CD14-positive monocyte (primary cell): ENCODE data around the gene AEBP1. TPM values are rescaled to one million over a fixed set of nuclear protein-coding genes. Genes with fewer than 3 reads are reported as not detected.

Source experiments
- DNase-seq, 3 donors: peaks; one replicate each; pipeline ENCODE4 v3.0.0-alpha.2; 2011 to 2022
- H2AFZ ChIP-seq: 2 replicates; pipeline ENCODE4 v1.6.0; 2012; ENCODE audit warnings: mild to moderate bottlenecking, low read depth, low read length, inconsistent platforms; ENCODE audit not compliant: insufficient read depth, poor library complexity, severe bottlenecking
- H3K27ac ChIP-seq, 2 donors: 1 replicate in 1 of 2; 2 replicates in 1 of 2; pipeline ENCODE4 v1.5.1; 2012 to 2013; ENCODE audit warnings: low read length in 2 of 2, control low read depth in 1 of 2, inconsistent platforms in 1 of 2, low read depth in 1 of 2, mild to moderate bottlenecking in 1 of 2
- H3K27me3 ChIP-seq, 2 donors: one replicate each; pipeline versions ENCODE4 v1.6.0 to v1.6.1; 2011 to 2013; ENCODE audit warnings: low read length in 2 of 2; ENCODE audit not compliant: control insufficient read depth in 2 of 2, insufficient read depth in 2 of 2
- H3K36me3 ChIP-seq, 2 donors: replicated peaks in 1 of 2; 1 replicate in 1 of 2; 2 replicates in 1 of 2; pipeline versions ENCODE4 v1.5.1 to v1.6.1; 2012 to 2013; ENCODE audit warnings: low read length in 2 of 2, control low read depth in 1 of 2, inconsistent platforms in 1 of 2, mild to moderate bottlenecking in 1 of 2; ENCODE audit not compliant: insufficient read depth in 2 of 2, control insufficient read depth in 1 of 2
- H3K4me1 ChIP-seq, 2 donors: 1 replicate in 1 of 2; 2 replicates in 1 of 2; pipeline versions ENCODE4 v1.5.1 to v1.6.1; 2012 to 2013; ENCODE audit warnings: low read length in 2 of 2, control low read depth in 1 of 2, inconsistent platforms in 1 of 2, mild to moderate bottlenecking in 1 of 2, moderate library complexity in 1 of 2; ENCODE audit not compliant: insufficient read depth in 2 of 2, control insufficient read depth in 1 of 2
- H3K4me2 ChIP-seq: replicated peaks from 2 replicates; pipeline ENCODE3; 2012; ENCODE audit warnings: low read length, moderate library complexity, mild to moderate bottlenecking; ENCODE audit not compliant: poor library complexity, severe bottlenecking; ENCODE audit errors: extremely low read depth
- H3K4me3 ChIP-seq, 3 experiments: fragments of 200-600 bp in 1 of 3; sonication (generic) in 1 of 3; replicated peaks in 1 of 3; 1 replicate in 2 of 3; 2 replicates in 1 of 3; pipeline ENCODE4 v1.5.1; 2011 to 2013; ENCODE audit warnings: low read length in 3 of 3, mild to moderate bottlenecking in 3 of 3, control low read depth in 2 of 3, low read depth in 2 of 3, inconsistent platforms in 1 of 3, moderate library complexity in 1 of 3
- H3K79me2 ChIP-seq: 2 replicates; pipeline ENCODE4 v1.6.0; 2012; ENCODE audit warnings: mild to moderate bottlenecking, control low read depth, inconsistent platforms, low read length, moderate library complexity; ENCODE audit not compliant: insufficient read depth
- H3K9ac ChIP-seq: 2 replicates; pipeline ENCODE4 v1.6.0; 2017; ENCODE audit warnings: low read length, mild to moderate bottlenecking; ENCODE audit not compliant: insufficient read depth, poor library complexity, severe bottlenecking
- H3K9me3 ChIP-seq, 2 donors: replicated peaks in 1 of 2; 1 replicate in 1 of 2; 2 replicates in 1 of 2; pipeline versions ENCODE4 v1.5.1 to v1.6.1; 2012 to 2013; ENCODE audit warnings: low read length in 2 of 2, control low read depth in 1 of 2; ENCODE audit not compliant: control insufficient read depth in 1 of 2, insufficient read depth in 1 of 2
- H4K20me1 ChIP-seq: 2 replicates; pipeline ENCODE4 v1.6.0; 2012; ENCODE audit warnings: mild to moderate bottlenecking, low read length, control low read depth, moderate library complexity; ENCODE audit not compliant: insufficient read depth
- H3K27ac Mint-ChIP-seq, 7 donors: one replicate each; pipeline ENCODE4 v1.8.0; 2020; ENCODE audit warnings: mild to moderate bottlenecking in 7 of 7, mixed read lengths in 7 of 7, moderate library complexity in 6 of 7, inconsistent platforms in 2 of 7
- H3K27me3 Mint-ChIP-seq, 3 donors: one replicate each; pipeline ENCODE4 v1.8.0; 2021 to 2022; ENCODE audit warnings: low read depth in 3 of 3, mild to moderate bottlenecking in 3 of 3, mixed read lengths in 3 of 3, moderate library complexity in 3 of 3, inconsistent platforms in 1 of 3
- H3K36me3 Mint-ChIP-seq, 2 donors: one replicate each; pipeline ENCODE4 v1.8.0; 2020; ENCODE audit warnings: mixed read lengths in 2 of 2, inconsistent platforms in 1 of 2, mild to moderate bottlenecking in 1 of 2
- H3K4me1 Mint-ChIP-seq: one replicate; pipeline ENCODE4 v1.8.0; 2020; ENCODE audit warnings: mild to moderate bottlenecking, mixed read lengths
- H3K4me3 Mint-ChIP-seq, 2 donors: one replicate each; pipeline ENCODE4 v1.8.0; 2020; ENCODE audit warnings: mild to moderate bottlenecking in 2 of 2, mixed read lengths in 2 of 2, moderate library complexity in 1 of 2
- H3K9me3 Mint-ChIP-seq, 7 donors: one replicate each; pipeline ENCODE4 v1.8.0; 2020 to 2022; ENCODE audit warnings: mixed read lengths in 7 of 7, mild to moderate bottlenecking in 6 of 7, moderate library complexity in 6 of 7, inconsistent platforms in 2 of 7
- WGBS: methylation state at CpG from one replicate; pipeline ENCODE4 v1.1.5; 2013; ENCODE audit warnings: missing lambda C conversion rate; ENCODE audit not compliant: insufficient coverage; 5-methylcytosine and 5-hydroxymethylcytosine counted together
- intact Hi-C, 2 donors: fragments of 100-400 bp; cut with micrococcal nuclease; formaldehyde crosslinking; loops; one replicate each; pipeline versions ENCODE4 v1.15.0 to v1.15.1; 2023
- polyA plus RNA-seq, 3 donors: library from polyadenylated mRNA; depleted of rRNA in 1 of 3; unstranded in 2 of 3; stranded (reverse) in 1 of 3; fragments of 300-500 nt in 2 of 3; fragments of >200 nt in 1 of 3; fragmentation: Illumina TruSeq in 2 of 3; gene quantifications; 1 replicate in 2 of 3; 2 replicates in 1 of 3; pipeline ENCODE4 v1.2.3, GENCODE V29; 2012 to 2021
- TF ChIP-seq, protein P1 (sequence below): fragments of 200-600 bp; IDR thresholded peaks from one replicate; pipeline ENCODE4 v1.8.0; 2022; ENCODE audit warnings: antibody characterized with exemption, mild to moderate bottlenecking

AEBP1 gene
- polyA plus RNA-seq, 3 donors, result 0.08 TPM; not detected in 2

DNA sequence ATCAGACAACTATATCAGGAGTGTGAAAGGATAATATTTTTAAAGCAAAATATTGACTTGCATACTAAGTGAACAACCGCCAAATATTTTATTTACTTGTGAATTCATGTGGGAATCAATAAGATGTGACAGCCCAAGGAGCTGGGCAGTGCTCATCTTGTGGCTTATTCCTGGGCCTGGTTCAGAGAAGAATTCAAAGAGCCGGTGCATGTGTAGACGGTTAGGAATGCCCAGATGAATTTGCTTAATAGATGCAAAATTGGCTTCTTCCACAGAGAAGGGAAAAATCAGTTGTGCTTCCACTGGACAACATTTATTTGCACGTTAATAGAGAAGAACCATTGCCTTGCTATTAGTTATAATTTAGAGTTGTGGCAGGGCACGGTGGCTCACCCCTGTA lies 32.6 kb downstream of the AEBP1 start:
- 94% methylated on average over 5 of the region's 5 CpGs for WGBS
- no peaks in the 10 kb centered on the region for H3K9me3 ChIP-seq
- Mint-ChIP-seq H3K4me3 (no peak overlapping the region), H3K27ac (no peak overlapping the region), H3K36me3 (no peaks in the 10 kb centered on the region), H3K27me3 (peaks cover 3 to 8% (median 5%) of the 10 kb centered on the region in 3 donors), H3K9me3 (no peaks in the 10 kb centered on the region), H3K4me1 (no peaks in the 10 kb centered on the region)
- no peaks in the 10 kb centered on the region for H3K36me3 ChIP-seq
- H3K4me2 ChIP-seq, result no peak overlapping the region
- H3K9ac ChIP-seq, result no peak overlapping the region
- no peak for DNase-seq
- H3K27ac ChIP-seq, result no peak overlapping the region
- H3K4me1 ChIP-seq, result no peaks in the 10 kb centered on the region
- no peaks in the 10 kb centered on the region for H4K20me1 ChIP-seq
- intact Hi-C loops, result loop anchor here in 1 of 2 donors (10.0 kb wide), 1 partner anchor 58 kb away; no protein-coding TSS in a partner anchor
- H3K27me3 ChIP-seq, result no peaks in the 10 kb centered on the region
- TF ChIP-seq, protein P1, sequence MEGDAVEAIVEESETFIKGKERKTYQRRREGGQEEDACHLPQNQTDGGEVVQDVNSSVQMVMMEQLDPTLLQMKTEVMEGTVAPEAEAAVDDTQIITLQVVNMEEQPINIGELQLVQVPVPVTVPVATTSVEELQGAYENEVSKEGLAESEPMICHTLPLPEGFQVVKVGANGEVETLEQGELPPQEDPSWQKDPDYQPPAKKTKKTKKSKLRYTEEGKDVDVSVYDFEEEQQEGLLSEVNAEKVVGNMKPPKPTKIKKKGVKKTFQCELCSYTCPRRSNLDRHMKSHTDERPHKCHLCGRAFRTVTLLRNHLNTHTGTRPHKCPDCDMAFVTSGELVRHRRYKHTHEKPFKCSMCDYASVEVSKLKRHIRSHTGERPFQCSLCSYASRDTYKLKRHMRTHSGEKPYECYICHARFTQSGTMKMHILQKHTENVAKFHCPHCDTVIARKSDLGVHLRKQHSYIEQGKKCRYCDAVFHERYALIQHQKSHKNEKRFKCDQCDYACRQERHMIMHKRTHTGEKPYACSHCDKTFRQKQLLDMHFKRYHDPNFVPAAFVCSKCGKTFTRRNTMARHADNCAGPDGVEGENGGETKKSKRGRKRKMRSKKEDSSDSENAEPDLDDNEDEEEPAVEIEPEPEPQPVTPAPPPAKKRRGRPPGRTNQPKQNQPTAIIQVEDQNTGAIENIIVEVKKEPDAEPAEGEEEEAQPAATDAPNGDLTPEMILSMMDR, result no peak
- no peak overlapping the region for H3K4me3 ChIP-seq
- H3K79me2 ChIP-seq, result no peaks in the 10 kb centered on the region
- no peak overlapping the region for H2AFZ ChIP-seq

DNA sequence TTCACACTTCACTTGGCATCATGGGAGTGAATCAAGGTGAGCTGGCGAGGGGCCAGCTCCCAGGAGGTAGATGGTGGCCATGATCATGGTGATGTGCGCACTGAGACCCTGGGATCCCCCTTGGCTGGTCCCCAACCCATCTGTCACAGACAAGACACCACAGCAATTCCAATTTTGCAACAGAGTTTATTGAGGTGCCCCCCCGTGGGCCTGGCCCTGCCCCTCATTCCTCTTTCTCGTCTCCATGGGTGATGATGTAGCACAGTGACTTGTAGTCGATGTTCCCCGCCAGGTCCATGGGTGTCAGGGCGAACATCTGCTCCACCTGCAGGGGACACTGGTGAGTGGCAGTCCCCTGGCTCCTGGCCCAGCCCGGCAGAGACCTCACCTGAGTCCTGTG lies 34.6 kb downstream of the AEBP1 start:
- no peak overlapping the region for H3K4me2 ChIP-seq
- no peaks in the 10 kb centered on the region for H3K4me1 Mint-ChIP-seq
- WGBS, result 90% methylated on average over 6 of the region's 8 CpGs
- no peak overlapping the region for H2AFZ ChIP-seq
- H3K36me3 ChIP-seq, result no peaks in the 10 kb centered on the region
- H3K4me1 ChIP-seq, result no peaks in the 10 kb centered on the region
- peaks cover 3 to 9% (median 5%) of the 10 kb centered on the region in 3 donors for H3K27me3 Mint-ChIP-seq
- TF ChIP-seq, protein P1, result no peak
- H3K4me3 Mint-ChIP-seq, result no peak overlapping the region
- peaks cover 0 to 1% of the 10 kb centered on the region in 2 donors for H3K27me3 ChIP-seq
- no peaks in the 10 kb centered on the region for H4K20me1 ChIP-seq
- no peaks in the 10 kb centered on the region for H3K79me2 ChIP-seq
- no peak overlapping the region for H3K27ac ChIP-seq
- H3K4me3 ChIP-seq, result no peak overlapping the region
- no peaks in the 10 kb centered on the region for H3K9me3 Mint-ChIP-seq
- DNase-seq, result no peak
- H3K9ac ChIP-seq, result no peak overlapping the region
- H3K9me3 ChIP-seq, result no peaks in the 10 kb centered on the region
- no peaks in the 10 kb centered on the region for H3K36me3 Mint-ChIP-seq
- H3K27ac Mint-ChIP-seq, result no peak overlapping the region
- intact Hi-C loops, result loop anchor here in 1 of 2 donors (10.0 kb wide), 1 partner anchor 56 kb away; no protein-coding TSS in a partner anchor
